RWPE2 (cell line): Measurements from ENCODE around the gene UST.

Source experiments
- ATAC-seq: fragments of 200-7000 bp; cut with Tn5 transposase; 3 replicates; pipeline ENCODE4 v1.9.1; 2021; ENCODE audit warnings: low read depth
- DNase-seq: peaks from one replicate; pipeline ENCODE4 v3.0.0-alpha.2; 2020; ENCODE audit warnings: low spot score
- H3K27ac ChIP-seq: fragments of 450-650 bp; 2 replicates; pipeline ENCODE4 v1.5.1; 2017; ENCODE audit warnings: mild to moderate bottlenecking; ENCODE audit not compliant: poor library complexity, severe bottlenecking
- H3K27me3 ChIP-seq: fragments of 250-450 bp; sonication (Bioruptor Pico); 2 replicates; pipeline ENCODE4 v1.5.1; 2021; ENCODE audit warnings: mild to moderate bottlenecking, moderate library complexity; ENCODE audit not compliant: insufficient read depth, poor library complexity, severe bottlenecking
- H3K36me3 ChIP-seq: fragments of 250-450 bp; sonication (Bioruptor Pico); 2 replicates; pipeline ENCODE4 v1.5.1; 2020; ENCODE audit warnings: low read depth, mild to moderate bottlenecking, moderate library complexity
- H3K4me1 ChIP-seq: fragments of 250-450 bp; sonication (Bioruptor Pico); 2 replicates; pipeline ENCODE4 v1.5.1; 2021; ENCODE audit warnings: mild to moderate bottlenecking, moderate library complexity; ENCODE audit not compliant: insufficient read depth, poor library complexity, severe bottlenecking
- H3K4me3 ChIP-seq: fragments of 250-450 bp; sonication (Bioruptor Pico); 2 replicates; pipeline ENCODE4 v1.5.1; 2021; ENCODE audit warnings: mild to moderate bottlenecking, moderate library complexity; ENCODE audit not compliant: severe bottlenecking
- H3K9me3 ChIP-seq: fragments of 250-450 bp; sonication (Bioruptor Pico); 2 replicates; pipeline ENCODE4 v1.5.1; 2021; ENCODE audit warnings: mild to moderate bottlenecking, moderate library complexity; ENCODE audit not compliant: severe bottlenecking
- TF ChIP-seq, protein P1 (sequence below): fragments of 450-650 bp; IDR thresholded peaks from one replicate; pipeline ENCODE4 v1.5.1; 2017; ENCODE audit warnings: mild to moderate bottlenecking, moderate library complexity; ENCODE audit not compliant: poor library complexity, severe bottlenecking

Gene UST

DNA sequence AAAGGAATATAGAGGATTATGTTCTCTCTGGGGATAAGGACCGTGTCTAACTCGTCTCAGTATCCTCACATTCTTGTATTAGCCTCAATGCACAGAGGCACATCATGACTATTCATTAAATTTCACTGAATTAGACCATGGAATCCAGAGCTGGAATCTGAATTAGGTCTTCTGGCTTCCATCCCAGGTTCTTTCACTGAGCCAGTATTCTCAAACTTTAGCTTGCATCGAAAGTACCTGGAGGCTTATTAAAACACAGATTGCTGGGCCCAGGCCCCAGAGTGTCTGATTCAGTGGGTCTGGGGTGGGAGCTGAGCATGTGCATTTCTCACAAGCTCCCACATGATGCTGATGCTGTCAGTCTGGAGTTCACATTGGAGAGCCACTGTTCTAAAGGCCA lies 142.0 kb downstream of the UST start:
- no peaks in the 10 kb centered on the region for H3K9me3 ChIP-seq
- ATAC-seq (no peak), DNase-seq (no peak)
- H3K27ac ChIP-seq: no peak overlapping the region
- peaks cover 32% of the 10 kb centered on the region for H3K4me1 ChIP-seq
- no peaks in the 10 kb centered on the region for H3K36me3 ChIP-seq
- TF ChIP-seq, protein P1, sequence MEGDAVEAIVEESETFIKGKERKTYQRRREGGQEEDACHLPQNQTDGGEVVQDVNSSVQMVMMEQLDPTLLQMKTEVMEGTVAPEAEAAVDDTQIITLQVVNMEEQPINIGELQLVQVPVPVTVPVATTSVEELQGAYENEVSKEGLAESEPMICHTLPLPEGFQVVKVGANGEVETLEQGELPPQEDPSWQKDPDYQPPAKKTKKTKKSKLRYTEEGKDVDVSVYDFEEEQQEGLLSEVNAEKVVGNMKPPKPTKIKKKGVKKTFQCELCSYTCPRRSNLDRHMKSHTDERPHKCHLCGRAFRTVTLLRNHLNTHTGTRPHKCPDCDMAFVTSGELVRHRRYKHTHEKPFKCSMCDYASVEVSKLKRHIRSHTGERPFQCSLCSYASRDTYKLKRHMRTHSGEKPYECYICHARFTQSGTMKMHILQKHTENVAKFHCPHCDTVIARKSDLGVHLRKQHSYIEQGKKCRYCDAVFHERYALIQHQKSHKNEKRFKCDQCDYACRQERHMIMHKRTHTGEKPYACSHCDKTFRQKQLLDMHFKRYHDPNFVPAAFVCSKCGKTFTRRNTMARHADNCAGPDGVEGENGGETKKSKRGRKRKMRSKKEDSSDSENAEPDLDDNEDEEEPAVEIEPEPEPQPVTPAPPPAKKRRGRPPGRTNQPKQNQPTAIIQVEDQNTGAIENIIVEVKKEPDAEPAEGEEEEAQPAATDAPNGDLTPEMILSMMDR: no peak
- no peaks in the 10 kb centered on the region for H3K27me3 ChIP-seq
- H3K4me3 ChIP-seq: no peak overlapping the region

DNA sequence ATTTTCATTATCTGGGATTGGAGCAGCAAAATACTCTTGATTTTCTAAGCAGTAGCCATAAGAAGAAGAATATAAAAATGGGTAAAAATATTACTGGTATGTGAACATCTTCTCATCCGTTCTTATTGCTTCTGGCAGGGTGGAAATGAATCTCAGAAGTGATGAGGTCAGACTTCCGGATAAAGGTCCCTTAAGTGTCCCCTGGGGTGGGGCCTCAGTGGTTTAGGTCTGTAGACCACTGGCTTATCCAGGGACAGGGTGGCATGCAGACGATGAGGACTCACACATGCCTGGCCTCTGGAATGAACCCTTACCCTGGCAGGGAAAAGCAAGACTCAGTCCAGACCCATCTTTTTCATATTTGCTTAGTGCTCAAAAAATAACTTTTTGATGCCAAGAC lies 143.3 kb downstream of the UST start:
- no peak for DNase-seq
- Histone ChIP-seq H3K4me3 (no peak overlapping the region), H3K36me3 (no peaks in the 10 kb centered on the region), H3K9me3 (no peaks in the 10 kb centered on the region), H3K4me1 (peaks cover 32% of the 10 kb centered on the region), H3K27ac (no peak overlapping the region), H3K27me3 (no peaks in the 10 kb centered on the region)
- TF ChIP-seq, protein P1: no peak
- ATAC-seq: no peak

DNA sequence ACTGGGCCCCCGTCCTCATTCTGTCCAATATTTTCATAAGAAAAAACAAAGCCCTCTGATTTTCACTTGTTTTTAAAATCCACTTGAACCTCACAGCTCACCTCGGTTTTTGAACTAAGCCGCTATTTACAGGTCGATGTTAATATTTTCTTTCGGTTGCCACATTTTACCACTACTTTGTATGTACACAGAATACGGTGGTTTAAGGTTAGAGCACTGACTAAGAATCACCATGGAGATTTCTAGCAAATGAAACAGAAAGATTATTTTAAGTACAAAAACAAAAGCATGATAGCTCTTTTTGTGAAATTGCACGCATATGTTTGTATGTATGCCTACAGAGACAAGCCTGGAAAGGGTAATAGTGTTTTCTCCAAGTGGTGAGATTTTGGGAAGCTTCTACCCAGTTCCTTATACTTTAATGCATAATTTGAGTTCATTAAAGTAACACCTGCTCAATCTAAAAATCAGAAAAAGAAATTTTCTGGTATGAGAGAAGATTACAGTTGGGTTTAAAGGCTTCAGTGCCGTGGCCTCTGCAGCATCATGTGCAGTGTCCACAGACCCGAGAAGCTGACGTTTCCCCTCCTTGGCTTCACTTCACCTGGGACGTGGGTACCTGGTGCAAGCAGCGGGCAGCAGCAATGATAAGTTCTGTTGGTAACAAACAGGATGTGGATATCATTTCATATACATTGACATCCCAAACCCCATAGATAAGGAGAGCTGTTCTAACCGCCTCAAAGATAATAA lies 144.0 kb downstream of the UST start:
- DNase-seq (no peak), ATAC-seq (no peak)
- H3K36me3 ChIP-seq: no peaks in the 10 kb centered on the region
- no peak overlapping the region for H3K4me3 ChIP-seq
- H3K9me3 ChIP-seq: no peaks in the 10 kb centered on the region
- H3K27ac ChIP-seq: no peak overlapping the region
- H3K27me3 ChIP-seq: no peaks in the 10 kb centered on the region
- peaks cover 26% of the 10 kb centered on the region for H3K4me1 ChIP-seq
- TF ChIP-seq, protein P1: no peak

DNA sequence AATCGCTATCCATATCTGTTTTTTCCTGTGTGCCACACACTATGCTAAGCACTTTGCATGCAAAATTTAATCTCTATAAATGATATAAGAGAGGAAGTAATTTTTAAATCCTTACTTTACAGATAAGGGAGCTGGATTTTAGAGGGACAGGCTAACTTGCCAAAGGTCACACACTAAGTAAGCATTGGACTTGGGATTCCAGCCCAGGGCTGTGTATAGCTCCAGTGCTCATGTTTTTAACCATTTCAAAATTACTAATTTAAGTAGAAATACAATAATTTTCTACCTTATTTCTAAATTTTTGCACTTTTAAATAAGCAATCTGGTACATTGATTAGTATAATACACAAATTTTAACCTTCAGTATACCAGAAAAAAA lies 144.6 kb downstream of the UST start:
- DNase-seq (no peak), ATAC-seq (no peak)
- peaks cover 20% of the 10 kb centered on the region for H3K4me1 ChIP-seq
- no peaks in the 10 kb centered on the region for H3K27me3 ChIP-seq
- no peak overlapping the region for H3K27ac ChIP-seq
- H3K4me3 ChIP-seq: no peak overlapping the region
- TF ChIP-seq, protein P1: no peak
- no peaks in the 10 kb centered on the region for H3K9me3 ChIP-seq
- H3K36me3 ChIP-seq: no peaks in the 10 kb centered on the region

DNA sequence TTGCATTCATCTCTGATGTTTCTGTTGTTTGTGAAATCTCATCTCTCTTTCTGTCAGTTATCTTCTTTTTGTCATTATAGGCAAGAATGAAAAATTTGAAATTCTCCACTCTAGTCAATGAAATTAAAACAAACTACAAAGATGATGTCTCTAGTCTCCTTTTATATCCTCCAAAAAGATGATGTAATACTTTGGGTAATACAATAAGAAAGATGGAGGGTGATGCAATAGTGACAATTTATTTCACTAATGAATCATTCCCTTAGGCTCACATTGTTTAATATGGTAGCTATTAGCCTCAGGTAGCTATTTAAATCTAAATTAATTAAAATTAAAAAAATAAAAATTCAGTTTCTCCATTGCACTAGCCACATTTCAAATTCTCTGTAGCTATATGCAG lies 145.4 kb downstream of the UST start:
- peaks cover 12% of the 10 kb centered on the region for H3K4me1 ChIP-seq
- DNase-seq: no peak
- H3K4me3 ChIP-seq: no peak overlapping the region
- TF ChIP-seq, protein P1: no peak
- no peaks in the 10 kb centered on the region for H3K36me3 ChIP-seq
- no peak overlapping the region for H3K27ac ChIP-seq
- H3K9me3 ChIP-seq: no peaks in the 10 kb centered on the region
- ATAC-seq: no peak
- no peaks in the 10 kb centered on the region for H3K27me3 ChIP-seq
